B cell (primary cell): ENCODE measurements around the gene ANKS1B.

Source experiments
- EZH2 ChIP-seq: IDR thresholded peaks from 2 replicates; pipeline ENCODE4 v1.6.1; 2012; ENCODE audit warnings: borderline replicate concordance, low read depth, mild to moderate bottlenecking, moderate library complexity, low read length; ENCODE audit not compliant: insufficient read depth, poor library complexity, severe bottlenecking
- TF ChIP-seq, protein P1 (sequence below): fragments of 200-600 bp; IDR thresholded peaks from one replicate; pipeline ENCODE4 v1.8.0; 2022; ENCODE audit warnings: antibody characterized with exemption, mild to moderate bottlenecking

DNA sequence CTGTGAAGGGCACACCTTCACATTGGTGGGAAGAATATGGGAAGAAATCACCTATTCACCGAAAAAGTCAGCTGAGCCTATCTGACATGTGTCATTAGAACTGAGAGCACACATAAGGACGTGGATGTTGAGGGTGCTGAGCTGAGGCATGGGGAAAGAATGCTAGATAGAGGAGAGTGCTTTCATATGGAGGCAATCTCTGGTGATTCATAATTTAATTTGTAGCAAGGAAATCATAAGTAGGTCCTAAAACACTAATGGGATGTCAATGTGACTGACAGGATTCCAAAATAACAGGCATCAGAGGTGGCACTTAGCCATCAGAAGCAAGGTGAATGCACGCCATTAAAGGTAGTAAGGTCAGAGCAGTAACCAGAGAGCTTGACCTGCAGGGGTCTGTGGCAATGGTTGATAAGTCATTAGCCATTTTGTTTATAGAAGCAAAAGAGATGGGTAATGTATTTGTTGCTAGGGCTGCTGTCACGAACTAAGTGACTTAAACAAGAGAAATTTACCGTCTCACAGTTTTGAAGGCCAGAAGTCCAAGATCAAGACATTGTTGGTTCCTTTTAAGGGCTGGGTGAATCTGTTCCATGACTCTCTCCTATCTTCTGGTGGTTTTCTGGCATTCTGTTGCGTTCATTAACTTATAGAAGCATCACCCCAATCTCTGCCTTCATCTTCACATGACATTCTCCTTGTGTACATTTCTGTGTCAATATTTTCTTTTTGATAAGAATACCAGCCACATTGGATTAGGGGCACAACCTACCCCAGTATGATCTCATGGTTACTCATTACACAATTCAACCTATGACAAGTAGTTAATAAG is 69.3 kb downstream of the ANKS1B start:
- TF ChIP-seq, protein P1, sequence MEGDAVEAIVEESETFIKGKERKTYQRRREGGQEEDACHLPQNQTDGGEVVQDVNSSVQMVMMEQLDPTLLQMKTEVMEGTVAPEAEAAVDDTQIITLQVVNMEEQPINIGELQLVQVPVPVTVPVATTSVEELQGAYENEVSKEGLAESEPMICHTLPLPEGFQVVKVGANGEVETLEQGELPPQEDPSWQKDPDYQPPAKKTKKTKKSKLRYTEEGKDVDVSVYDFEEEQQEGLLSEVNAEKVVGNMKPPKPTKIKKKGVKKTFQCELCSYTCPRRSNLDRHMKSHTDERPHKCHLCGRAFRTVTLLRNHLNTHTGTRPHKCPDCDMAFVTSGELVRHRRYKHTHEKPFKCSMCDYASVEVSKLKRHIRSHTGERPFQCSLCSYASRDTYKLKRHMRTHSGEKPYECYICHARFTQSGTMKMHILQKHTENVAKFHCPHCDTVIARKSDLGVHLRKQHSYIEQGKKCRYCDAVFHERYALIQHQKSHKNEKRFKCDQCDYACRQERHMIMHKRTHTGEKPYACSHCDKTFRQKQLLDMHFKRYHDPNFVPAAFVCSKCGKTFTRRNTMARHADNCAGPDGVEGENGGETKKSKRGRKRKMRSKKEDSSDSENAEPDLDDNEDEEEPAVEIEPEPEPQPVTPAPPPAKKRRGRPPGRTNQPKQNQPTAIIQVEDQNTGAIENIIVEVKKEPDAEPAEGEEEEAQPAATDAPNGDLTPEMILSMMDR = no peak
- TF ChIP-seq EZH2 = no peak
